COLO668 (cell line): ENCODE results near the gene GEMIN2.
A peak's percentile ranks its signal among the peaks of the same experiment; 100 is the strongest.
"Not testable (repeated sequence)": the region's sequence is repeated elsewhere in the genome, so short reads cannot be mapped to it uniquely, and the experiment has no call there.

Experiments used
- DNase-seq: peaks from one replicate; lab custom pipeline; 2025; ENCODE audit not compliant: unreplicated experiment; lab: John Stamatoyannopoulos, UW

GEMIN2 gene

DNA sequence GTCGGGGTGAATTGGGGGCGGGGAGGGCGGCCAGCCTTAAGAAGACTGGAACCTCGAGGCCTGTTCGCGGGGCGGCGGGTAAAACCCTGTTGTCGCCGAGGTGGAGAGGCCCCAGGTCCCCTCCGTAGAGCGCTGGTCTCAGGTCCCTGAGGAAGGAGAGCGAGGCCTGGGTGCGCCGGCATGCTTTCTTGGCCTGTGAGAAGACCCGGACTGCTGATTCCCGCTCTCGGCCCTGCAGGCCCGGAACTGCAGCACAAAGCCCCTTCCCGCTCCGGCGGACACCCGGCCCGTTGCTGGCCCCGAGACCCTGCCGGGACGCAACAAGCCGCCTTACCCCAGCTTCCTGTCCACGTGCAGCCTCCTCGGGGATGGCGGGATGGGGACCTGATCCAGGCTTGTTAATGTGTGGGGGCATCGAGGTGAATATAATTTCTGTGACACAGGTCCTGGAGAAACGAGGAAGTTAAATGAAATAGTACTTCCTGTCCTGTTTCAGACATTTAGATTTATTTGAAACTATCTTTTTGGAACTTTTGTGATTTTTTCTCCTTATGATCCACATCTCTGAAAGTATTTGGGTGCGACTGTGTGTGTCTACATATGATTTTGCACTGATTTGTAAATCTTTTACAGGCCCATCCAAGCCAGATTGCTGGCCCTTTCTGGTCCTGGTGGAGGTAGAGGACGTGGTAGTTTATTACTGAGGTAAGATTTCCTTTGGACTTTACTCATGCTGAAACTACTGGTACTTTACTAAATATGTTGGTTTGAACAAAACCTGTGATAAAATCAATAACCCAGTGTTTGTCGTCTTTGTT, 61.5 kb downstream of the GEMIN2 start:
- peak; percentile 72 for DNase-seq

DNA sequence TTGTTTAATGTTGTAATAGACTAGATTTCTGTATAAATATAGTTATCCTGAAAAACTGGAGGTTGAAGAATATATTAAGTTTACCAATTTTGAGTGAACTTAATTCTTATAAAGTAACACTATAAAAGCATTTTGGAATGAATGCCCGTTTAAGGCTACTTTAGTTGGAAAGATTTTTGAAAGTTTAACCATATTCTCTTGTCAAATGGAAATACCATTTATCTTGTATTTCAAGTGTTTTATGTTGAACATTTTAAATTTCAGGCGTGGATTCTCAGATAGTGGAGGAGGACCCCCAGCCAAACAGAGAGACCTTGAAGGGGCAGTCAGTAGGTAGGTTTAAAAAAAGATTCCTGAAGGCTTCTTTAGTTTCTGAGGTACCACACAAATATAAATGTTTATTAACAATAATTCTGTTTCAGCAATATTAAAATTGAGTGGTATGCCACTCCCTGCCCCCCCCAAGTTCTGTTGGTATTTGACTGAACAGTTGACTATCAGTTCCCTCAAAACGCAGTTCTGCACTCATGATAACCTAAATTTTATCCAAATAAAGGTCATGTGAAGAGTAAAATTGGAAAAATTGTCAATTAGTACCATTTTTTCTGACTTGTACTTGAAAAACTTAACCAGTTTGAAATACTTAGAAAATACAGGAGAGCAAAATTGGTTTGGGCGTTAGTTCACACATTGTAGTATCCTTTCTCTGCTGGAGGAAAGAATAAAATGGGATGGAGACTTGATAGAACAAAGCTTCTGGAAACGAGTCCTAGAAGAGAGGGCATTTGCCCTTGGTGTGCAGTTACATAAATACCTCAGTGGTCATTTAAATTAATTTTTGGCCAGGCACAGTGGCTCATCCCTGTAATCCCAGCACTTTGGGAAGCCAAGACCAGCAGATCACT, 62.4 kb downstream of the GEMIN2 start:
- no peak for DNase-seq

DNA sequence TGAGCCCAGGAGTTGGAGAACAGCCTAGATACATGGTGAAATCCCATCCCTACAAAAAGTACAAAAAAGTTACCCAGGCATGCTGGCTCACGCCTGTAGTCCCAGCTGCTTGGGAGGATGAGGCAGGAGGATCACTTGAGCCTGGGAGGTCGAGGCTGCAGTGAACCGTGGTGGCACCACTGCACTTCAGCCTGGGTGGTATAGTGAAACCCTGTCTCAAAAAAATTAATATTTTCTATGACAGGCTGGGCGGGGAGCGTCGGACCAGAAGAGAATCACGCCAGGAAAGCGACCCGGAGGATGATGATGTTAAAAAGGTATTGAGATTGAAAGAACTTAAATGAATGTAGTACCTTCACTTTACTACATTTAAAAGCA, 63.0 kb downstream of the GEMIN2 start:
- DNase-seq, result no peak

DNA sequence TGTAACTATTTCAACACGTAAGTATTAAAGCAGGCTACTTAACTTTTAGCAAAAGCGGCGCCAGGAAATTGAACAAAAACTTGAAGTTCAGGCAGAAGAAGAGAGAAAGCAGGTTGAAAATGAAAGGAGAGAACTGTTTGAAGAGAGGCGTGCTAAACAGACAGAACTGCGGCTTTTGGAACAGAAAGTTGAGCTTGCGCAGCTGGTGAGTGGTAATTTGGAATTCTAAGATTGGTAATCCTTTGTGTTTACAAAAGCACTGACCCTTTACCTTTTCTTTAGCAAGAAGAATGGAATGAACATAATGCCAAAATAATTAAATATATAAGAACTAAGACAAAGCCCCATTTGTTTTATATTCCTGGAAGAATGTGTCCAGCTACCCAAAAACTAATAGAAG, 64.9 kb downstream of the GEMIN2 start:
- DNase-seq, result no peak

DNA sequence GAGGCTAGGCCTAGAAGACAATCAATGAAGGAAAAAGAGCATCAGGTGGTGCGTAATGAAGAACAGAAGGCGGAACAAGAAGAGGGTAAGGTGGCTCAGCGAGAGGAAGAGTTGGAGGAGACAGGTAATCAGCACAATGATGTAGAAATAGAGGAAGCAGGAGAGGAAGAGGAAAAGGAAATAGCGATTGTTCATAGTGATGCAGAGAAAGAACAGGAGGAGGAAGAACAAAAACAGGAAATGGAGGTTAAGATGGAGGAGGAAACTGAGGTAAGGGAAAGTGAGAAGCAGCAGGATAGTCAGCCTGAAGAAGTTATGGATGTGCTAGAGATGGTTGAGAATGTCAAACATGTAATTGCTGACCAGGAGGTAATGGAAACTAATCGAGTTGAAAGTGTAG, 66.4 kb downstream of the GEMIN2 start:
- DNase-seq, result no peak

DNA sequence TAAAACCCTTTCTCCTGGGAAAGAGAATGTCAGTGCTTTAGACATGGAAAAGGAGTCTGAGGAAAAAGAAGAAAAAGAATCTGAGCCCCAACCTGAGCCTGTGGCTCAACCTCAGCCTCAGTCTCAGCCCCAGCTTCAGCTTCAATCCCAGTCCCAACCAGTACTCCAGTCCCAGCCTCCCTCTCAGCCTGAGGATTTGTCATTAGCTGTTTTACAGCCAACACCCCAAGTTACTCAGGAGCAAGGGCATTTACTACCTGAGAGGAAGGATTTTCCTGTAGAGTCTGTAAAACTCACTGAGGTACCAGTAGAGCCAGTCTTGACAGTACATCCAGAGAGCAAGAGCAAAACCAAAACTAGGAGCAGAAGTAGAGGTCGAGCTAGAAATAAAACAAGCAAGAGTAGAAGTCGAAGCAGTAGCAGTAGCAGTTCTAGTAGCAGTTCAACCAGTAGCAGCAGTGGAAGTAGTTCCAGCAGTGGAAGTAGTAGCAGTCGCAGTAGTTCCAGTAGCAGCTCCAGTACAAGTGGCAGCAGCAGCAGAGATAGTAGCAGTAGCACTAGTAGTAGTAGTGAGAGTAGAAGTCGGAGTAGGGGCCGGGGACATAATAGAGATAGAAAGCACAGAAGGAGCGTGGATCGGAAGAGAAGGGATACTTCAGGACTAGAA, 67.0 kb downstream of the GEMIN2 start:
- no peak for DNase-seq

DNA sequence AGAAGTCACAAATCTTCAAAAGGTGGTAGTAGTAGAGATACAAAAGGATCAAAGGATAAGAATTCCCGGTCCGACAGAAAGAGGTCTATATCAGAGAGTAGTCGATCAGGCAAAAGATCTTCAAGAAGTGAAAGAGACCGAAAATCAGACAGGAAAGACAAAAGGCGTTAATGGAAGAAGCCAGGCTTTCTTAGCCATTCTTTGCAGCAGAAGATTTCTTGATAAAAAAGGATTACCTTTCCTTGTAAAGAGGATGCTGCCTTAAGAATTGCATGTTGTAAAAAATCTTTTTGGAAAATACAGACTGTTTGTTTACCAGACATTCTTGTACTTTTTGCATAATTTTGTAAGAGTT, 67.5 kb downstream of the GEMIN2 start:
- DNase-seq, result no peak

DNA sequence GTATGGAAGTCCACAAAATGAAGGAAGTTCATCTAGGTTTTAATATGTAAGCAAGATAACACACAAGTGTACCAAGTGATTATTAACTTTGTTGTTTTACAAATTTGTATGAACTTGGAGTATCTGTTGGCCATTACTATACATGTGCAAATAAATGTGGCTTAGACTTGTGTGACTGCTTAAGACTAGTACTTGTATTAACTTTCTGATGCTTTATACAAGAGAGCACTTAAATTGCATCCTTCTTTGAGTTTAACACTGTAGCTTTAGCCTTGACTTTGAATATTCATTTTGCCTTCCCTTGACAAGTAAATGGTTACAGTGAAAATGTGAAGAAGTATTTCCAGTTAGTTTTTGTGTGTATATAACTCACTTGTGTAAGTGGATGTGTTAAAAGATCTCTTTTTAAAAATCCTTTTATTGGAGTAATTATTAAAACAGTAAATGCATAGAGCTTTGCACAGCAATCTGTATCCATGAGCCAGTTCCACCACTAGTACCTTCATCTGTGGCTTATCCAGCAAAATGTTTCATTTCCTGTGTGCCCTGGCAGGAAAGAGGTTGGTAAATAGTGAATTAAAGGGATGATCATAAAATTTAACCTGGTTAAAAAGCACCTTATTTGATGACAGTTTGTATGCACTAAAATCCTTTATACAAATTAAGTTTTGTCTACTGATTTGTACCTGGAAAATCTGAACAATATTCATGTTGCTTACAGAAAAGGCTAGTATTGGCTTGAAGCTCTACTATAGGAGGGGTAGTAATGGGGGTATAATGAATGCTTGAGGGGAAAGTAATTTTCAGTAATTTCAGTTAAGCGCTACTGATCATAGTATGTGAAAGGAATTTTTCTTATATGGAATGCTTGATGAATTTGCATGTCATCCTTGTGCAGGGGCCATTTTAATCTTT, 68.9 kb downstream of the GEMIN2 start:
- DNase-seq, result no peak

DNA sequence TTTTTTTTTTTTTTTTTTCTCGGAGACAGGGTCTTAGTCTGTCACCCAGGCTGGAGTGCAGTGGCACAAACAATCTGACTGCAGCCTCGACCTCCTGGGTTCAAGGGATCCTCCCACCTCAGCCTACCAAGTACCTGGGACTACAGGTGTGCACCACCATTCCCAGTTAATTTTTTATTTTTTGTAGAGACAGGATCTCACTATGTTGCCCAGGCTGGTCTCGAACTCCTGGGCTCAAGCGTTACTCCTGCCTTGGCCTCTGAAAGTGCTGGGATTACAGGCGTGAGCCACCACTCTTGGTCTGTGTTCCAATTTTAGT, 69.5 kb downstream of the GEMIN2 start:
- DNase-seq, result not testable (repeated sequence)

DNA sequence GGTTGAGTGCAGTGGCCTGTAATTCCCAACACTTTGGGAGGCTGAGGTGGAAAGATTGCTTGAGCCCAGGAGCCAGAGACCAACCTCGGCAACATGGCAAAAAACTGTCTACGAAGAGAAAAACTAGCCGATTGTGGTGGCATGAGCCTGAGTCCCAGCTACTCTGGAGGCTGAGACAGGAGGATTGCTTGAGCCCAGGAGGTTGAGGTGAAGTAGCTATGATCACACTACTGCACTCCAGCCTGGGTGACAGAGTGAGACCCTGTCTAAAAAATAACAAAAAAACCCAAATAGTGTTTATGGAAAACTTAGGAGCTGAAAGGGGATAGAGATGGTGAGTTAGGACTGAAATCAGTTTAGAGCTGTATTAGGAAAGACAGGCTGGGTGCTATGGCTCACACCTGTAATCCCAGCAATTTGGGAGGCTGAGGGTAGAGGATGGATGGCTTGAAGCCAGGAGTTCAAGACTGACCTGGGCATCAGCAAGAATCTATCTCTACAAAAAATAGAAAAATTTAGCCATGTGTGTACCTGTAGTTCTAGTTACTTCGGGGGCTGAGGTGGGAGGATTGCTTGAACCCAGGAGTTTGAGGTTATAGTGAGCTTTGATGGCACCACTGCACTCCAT, 70.6 kb downstream of the GEMIN2 start:
- no peak for DNase-seq

DNA sequence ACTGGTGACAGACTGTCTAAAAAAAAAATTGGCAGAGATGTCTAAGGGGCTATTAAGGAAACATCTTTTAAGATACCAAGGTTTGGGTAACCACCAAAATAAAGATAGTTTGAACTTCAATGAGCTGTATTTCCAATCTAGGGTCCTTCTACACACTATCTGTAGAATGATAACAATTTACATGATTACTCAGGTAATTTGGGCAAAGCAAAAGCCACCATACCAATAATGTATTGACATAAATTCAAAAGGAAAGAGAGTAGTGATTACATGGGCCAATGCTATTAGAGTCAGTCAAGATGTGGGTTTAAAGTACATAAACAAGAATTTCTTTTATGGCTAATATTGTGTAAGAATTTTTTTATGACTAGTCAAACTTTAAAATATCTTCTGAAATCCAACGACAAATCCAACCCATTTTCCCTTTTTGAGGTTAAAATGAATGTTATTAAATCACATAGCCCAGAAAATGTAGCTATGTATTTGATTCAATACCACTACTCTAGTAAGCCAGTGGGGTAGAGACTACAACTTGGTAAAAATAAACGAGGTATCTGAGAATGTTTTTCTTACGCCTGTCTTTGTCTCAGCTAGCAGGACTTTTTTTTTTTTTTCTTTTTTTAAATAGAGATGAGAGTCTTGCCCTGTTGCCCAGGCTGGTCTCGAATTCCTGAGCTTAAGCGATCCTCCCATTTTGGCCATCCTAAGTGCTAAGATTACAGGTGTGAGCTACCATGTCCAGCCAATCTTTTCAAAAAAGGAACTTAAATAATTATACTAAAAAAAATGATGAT, 71.3 kb downstream of the GEMIN2 start:
- DNase-seq, result no peak
